ENCODE results near the gene FAP. TPM values are rescaled to one million over a fixed set of nuclear protein-coding genes. Genes with fewer than 3 reads are reported as not detected.
A peak's percentile ranks its signal among the peaks of the same experiment; 100 is the strongest.

FAP gene
- polyA plus RNA-seq = 10 to 100 TPM in 1 of 3 donors, 1 to 10 TPM in 1, under 1 TPM in 1; 0.77 to 17.0 (median 1.7) TPM

DNA sequence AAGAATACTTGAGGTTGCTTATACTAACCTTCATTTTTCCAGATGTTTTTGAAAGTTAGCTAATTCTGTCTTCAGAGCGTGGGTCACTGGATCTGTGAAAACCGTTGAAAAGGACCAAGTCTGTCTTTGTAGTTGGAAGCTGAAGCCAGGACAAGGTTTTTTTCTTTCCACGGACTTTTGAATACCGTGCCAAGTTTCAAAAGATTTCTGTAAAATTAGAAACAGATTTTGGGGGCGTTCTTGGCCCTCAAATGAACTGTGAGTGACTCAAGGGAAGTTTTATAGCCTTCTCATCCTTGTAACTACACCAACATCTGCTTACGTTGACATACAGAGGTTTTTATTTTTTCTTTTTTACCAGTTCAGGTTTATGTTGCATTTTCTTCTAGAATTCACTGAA is at the start of gene FAP:
TSS of gene FAP (minus strand) at position 152 of the 400 bp plus-strand sequence. CDS start at position 34, 118 bp downstream.
- 47 to 69% (median 52%) methylated on average over 6 of the region's 6 CpGs for WGBS, 3 donors
- no peak within 1 kb of the TSS for H3K27ac ChIP-seq (ENCODE audit: low read depth, low read length)

DNA sequence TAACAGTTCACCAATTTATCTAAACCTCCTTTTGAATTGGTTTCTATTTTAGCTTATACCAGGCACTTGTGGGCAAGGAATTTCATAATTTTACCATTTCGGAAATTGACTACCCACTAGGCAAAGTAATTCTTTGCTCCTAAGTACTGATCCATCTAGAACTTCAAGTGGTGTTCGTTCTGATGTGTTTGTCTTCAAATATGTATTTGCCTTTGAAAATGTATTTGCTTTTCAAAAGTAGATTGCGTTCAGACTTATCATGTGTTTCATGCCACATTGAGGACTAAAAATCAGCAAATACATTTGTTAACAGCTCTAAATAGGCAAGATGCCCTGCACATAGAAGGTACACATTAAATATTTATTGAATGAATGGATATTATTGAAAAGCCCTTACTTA is 48.5 kb upstream of the FAP start:
- 43 to 89% (median 86%) methylated on average over 3 of the region's 3 CpGs for WGBS, 3 donors
- no peak overlapping the region for H3K27ac ChIP-seq (ENCODE audit: low read depth, low read length)

DNA sequence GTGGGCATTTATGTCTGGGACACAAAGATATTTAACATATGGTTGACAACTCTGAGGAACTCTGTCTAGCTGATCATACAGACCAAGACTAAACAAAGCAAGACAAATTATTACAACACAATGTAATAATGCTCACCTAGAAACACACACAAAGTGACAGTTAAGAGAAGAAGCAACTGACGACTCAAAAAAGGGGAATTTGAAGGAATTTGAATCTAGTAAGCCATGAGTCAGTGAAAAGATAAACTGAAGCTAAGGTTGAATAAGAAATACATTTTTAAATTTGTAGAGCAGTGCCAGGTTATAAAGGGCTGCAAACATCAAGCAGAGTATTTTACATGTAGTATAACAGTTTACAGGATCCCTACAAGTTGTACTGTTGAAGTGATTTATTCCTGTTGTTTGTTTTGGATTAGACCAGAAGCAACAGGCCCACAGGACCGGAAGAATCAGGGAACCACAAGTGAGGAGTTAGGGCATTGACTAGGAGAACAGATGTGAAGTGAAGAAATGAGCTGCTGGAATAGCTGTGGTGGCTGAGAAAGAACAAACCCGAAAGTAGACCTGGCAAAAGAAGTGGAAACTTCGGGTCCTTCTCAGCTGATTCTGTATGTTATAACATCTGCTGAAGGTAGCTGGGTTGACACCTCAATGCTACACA is 39.6 kb upstream of the FAP start:
- H3K27ac ChIP-seq (ENCODE audit: low read depth, low read length) = no peak overlapping the region
- WGBS, 3 donors = 71 to 86% (median 76%) methylated on average over 4 of the region's 4 CpGs

- H3K27ac ChIP-seq (ENCODE audit: low read depth, low read length) = no peak overlapping the region
- 93 to 98% (median 97%) methylated on average over 1 of the region's 1 CpG for WGBS, 3 donors
Measured at GRCh38 chr2:162280654-162281053, 37.4 kb upstream of the FAP start.

DNA sequence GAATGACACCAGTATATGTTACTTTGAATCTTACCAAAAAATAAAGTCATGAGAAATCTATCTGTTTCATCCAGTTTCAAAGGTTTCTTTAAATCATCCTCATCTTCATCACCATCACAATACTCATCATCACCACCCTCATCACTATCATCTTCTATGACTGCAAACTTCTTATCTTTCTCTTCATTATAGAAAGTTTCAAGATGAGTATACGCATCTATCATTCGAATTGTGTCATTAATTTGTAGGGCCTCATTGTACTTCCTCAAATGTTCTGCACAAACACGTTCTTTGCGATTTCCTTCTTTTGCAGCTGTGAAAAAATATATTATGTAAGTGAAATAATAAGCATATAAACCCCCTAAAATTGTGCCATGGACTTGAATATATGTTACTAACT is 34.1 kb upstream of the FAP start:
- no peak overlapping the region for H3K27ac ChIP-seq (ENCODE audit: low read depth, low read length)
- 56 to 89% (median 75%) methylated on average over 4 of the region's 4 CpGs for WGBS, 3 donors

DNA sequence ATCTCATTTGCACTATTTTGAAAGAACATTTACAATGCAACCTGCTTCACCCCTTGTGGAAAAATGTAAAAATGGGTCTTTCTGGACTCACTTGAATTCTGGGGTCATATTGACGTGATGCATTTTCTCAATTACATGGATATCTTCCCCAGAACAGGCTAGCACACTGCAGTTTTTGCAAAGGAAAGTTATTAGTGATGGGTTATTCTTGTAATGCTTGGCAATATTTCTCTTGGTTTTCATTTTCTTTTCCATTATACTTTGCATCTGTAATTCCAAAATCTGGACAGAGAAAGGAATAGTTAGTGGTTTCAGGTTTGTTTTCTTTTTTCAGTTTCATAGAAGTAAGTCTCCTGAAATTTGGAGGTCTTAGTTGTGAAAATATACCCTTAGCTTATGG is 24.8 kb upstream of the FAP start:
- H3K27ac ChIP-seq (ENCODE audit: low read depth, low read length) = no peak overlapping the region
- 90 to 100% (median 100%) methylated on average over 1 of the region's 1 CpG for WGBS, 3 donors

GRCh38 chr2:162267496-162267895 is 24.3 kb upstream of the FAP start:
- WGBS, 3 donors = 94 to 96% (median 95%) methylated on average over 5 of the region's 5 CpGs
- no peak overlapping the region for H3K27ac ChIP-seq (ENCODE audit: low read depth, low read length)

DNA sequence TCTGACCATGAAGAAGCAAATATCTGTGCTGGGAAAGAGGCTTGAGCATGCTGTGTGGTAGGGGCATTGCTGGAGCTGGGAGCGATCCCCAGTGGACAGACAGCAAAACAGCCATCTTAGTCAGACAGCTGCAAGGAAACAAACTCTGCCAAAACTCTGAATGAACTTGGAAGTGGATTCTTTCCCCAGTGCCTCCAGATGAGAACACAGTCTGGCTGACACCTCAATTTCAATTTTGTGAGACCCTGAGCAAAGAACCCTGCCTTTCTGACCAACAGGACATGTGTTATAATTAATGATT is 23.2 kb upstream of the FAP start:
- WGBS, 3 donors = 74 to 100% (median 90%) methylated on average over 1 of the region's 1 CpG

DNA sequence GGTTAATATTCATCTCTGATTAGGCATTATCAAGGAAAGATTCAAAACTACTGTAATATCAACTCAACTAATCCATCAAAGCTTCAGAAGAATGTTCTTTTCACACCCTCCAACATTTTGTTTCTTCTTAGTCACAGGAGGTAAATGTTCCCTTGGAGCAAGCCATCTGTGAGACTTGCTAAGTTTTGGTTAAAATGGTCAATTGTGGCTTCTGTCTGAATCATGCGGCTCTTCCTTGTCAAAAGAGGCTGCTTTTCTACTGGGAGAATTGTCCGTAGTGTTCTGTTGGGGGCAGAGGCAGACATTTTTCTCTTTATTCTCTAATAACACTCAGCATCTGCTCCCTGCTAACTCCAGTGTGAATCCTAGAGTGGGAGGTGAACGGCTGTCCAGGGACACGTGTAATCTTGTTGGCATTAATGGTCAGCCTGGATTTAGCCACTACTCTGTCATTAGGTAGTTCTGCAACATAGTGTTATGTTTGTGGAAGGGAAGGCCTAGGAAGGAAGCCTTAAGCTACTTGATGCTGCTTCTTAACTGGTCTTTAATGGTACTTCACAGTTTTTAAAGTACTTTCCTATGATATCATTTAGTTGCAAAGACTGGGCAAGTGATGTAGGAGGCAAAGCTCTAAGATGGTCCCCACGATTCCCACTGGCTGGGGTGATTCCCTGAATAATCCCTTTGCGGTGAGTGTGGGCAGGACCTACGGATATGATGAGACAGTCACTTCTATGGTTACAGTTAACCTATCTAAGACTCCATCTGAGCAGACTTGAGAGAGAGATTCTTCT is 22.6 kb upstream of the FAP start:
- no peak overlapping the region for H3K27ac ChIP-seq (ENCODE audit: low read depth, low read length)
- 80 to 91% (median 81%) methylated on average over 7 of the region's 7 CpGs for WGBS, 3 donors

More for the DNA sequence above, 23.2 kb upstream of the FAP start:
- H3K27ac ChIP-seq (ENCODE audit: low read depth, low read length) = no peak overlapping the region

- peak overlapping the region; percentile 65 for H3K27ac ChIP-seq (ENCODE audit: low read depth, low read length)
- 38 to 77% (median 42%) methylated on average over 4 of the region's 4 CpGs for WGBS, 3 donors
Measured at GRCh38 chr2:162261032-162261945, 18.0 kb upstream of the FAP start.

DNA sequence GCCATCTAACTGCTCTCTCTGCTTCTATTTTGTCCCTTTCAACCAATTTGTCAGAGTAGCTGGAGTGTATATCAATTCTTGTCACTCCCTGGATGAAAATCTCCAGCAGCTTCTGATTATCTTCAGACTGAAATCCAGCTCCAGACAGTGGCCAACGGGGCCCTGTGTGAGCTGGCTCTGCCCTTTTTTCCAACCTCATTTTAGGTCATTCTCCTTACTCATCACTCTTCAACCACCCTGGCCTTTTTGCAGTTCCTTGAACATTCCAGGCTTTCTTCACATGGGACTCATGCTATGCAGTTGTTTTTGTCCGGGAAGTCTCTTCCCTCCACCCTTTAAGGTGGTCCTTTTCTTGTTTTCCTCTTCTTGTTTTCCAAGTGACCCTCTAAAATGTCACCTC is 15.4 kb upstream of the FAP start:
- no peak overlapping the region for H3K27ac ChIP-seq (ENCODE audit: low read depth, low read length)
- WGBS, 3 donors = 64 to 74% (median 71%) methylated on average over 2 of the region's 2 CpGs

DNA sequence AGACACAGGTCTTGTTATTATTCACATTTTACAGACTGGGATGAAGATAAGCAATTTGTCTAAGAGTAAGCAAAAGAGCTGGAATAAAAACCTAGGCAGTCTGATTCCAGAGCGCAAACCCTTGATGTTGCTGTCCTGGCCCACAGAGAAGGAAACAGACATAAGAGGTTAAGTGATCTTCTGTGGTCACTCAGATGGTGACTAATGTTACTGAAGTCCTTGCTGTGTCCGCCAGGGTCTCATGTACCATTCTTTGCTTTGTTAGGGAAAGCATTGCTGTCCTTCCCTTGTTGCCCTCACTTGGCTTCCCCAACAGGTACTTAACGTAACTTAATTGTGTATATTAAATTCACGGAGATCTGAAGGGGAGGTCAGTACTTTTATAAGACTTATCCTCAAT is 14.9 kb upstream of the FAP start:
- no peak overlapping the region for H3K27ac ChIP-seq (ENCODE audit: low read depth, low read length)

GRCh38 chr2:162257425-162257824 is 14.2 kb upstream of the FAP start:
- H3K27ac ChIP-seq (ENCODE audit: low read depth, low read length) = no peak overlapping the region
- 11 to 37% (median 24%) methylated on average over 1 of the region's 1 CpG for WGBS, 3 donors

More for the DNA sequence above, 14.9 kb upstream of the FAP start:
- 88 to 97% (median 93%) methylated on average over 4 of the region's 4 CpGs for WGBS, 3 donors

DNA sequence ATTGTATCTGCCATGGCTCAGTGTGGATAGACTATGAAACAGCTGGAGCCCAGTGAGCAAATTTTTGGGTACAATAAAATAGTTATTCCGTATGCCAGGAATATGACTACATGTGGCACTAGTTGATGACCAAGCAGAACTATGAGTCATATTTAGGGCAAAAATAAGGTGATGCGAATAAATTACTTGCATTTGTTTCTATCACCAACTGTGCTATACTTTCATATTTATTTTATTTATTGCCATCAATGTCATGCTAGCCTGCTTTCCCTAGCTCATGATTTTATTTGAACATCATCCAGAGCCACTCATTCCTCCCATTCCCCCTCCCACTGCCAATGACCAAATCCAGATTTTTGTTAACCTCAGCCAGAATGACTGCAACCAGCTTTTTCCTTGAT is 13.3 kb upstream of the FAP start:
- WGBS, 3 donors = 71 to 81% (median 78%) methylated on average over 2 of the region's 2 CpGs

GRCh38 chr2:162254236-162254871 is 11.1 kb upstream of the FAP start:
- WGBS, 3 donors = 51 to 94% (median 79%) methylated on average over 2 of the region's 2 CpGs
- no peak overlapping the region for H3K27ac ChIP-seq (ENCODE audit: low read depth, low read length)

More for the DNA sequence above, 13.3 kb upstream of the FAP start:
- no peak overlapping the region for H3K27ac ChIP-seq (ENCODE audit: low read depth, low read length)

DNA sequence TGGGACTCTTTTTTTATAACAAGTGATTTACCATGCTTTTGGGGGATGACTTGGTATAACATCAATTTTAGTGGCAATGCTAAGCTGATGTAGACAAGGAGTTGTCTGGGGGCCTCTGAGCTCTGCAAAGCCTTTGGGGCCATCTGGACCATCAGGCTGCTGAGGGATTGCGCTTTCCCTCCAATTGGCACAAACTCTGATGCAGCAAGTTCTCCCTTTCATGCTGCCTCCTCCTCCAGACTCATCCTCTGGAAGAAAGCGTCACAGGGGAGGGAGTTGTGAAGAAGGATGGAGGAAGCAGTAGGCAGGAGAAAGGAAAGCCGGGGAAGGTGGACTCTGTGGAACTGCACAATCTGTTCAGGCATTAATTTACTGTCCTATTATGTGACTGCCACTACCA is 10.2 kb upstream of the FAP start:
- WGBS, 3 donors = 70 to 82% (median 82%) methylated on average over 3 of the region's 3 CpGs
- no peak overlapping the region for H3K27ac ChIP-seq (ENCODE audit: low read depth, low read length)

DNA sequence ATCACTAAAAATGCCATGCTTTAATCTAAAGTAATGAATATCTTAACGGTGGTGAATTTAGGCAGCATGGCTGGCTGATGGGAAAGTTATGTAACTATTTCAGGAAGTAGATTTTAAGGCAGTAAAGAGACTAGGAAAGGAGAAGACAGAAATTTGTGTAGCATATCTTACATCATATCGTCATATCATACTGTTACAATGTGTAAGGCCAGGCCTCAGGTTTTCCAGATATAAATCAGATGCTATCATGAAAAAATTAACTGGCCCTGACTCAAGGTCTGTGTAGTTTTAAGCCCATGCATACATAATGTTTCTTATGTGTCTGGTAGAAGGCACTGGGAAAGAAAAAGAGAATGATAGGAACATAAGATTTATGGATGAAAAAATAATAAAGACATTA is 8.9 kb upstream of the FAP start:
- WGBS, 3 donors = 57 to 80% (median 60%) methylated on average over 2 of the region's 2 CpGs
- no peak overlapping the region for H3K27ac ChIP-seq (ENCODE audit: low read depth, low read length)

DNA sequence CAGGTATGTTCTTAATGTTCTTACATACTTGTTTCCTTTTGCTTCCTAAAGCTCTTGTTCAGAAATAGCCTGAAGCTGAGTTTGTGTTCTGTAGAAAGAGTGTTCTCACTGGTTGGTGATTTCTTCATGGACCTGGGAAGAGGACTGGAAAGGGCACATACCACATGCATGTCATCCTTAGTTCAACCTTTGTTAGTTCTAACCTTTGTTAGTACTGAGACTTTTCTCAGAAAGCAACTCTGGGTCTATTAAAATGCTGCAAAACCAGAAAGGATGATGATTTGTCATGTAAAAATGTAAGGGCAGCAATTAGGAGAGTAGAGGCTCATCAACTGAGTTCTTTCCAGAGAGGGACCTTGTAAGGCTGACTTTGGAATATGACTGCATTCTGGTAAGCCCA is 2.5 kb upstream of the FAP start:
- H3K27ac ChIP-seq (ENCODE audit: low read depth, low read length) = no peak overlapping the region

DNA sequence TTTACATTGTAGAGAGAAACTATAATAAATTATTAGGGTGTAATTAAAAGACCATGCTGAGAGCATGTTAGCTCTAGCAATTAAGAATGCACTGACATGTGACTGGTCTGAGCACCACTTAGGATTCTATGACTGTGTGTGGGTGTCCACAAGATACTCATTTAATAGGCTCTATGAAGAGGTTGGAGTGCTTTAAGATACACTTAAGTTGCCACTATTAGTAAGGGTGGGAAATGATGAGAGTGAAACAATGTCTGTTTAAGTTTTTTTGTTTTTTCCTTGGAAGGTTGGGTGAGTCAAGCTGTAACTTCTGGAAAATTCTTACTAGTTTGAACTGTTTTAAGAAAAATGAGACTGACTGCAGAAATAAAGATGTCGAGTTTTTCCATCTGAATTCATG is 1.8 kb upstream of the FAP start:
- 70 to 86% (median 79%) methylated on average over 1 of the region's 1 CpG for WGBS, 3 donors
- H3K27ac ChIP-seq (ENCODE audit: low read depth, low read length) = peak overlapping the region; percentile 34

Data from adipose tissue (tissue), 3 donors.